Keratinocyte (primary cell): Measurements from ENCODE around the gene MON1A.

Source experiments
- EZH2 ChIP-seq: IDR thresholded peaks from one replicate; pipeline ENCODE4 v1.6.1; 2012; ENCODE audit warnings: inconsistent platforms, mild to moderate bottlenecking, low read length, moderate library complexity
- TF ChIP-seq, protein P1 (sequence below), 3 experiments: IDR thresholded peaks in 1 of 3; conservative IDR thresholded peaks in 1 of 3; optimal IDR thresholded peaks in 1 of 3; 2 replicates in 2 of 3; 3 replicates in 1 of 3; pipeline versions ENCODE3 to v1.5.1; 2011; ENCODE audit warnings: low read length in 3 of 3, mild to moderate bottlenecking in 3 of 3, moderate library complexity in 2 of 3, control low read depth in 1 of 3, inconsistent platforms in 1 of 3; ENCODE audit not compliant: insufficient read depth in 2 of 3; ENCODE audit errors: extremely low read depth in 1 of 3

DNA sequence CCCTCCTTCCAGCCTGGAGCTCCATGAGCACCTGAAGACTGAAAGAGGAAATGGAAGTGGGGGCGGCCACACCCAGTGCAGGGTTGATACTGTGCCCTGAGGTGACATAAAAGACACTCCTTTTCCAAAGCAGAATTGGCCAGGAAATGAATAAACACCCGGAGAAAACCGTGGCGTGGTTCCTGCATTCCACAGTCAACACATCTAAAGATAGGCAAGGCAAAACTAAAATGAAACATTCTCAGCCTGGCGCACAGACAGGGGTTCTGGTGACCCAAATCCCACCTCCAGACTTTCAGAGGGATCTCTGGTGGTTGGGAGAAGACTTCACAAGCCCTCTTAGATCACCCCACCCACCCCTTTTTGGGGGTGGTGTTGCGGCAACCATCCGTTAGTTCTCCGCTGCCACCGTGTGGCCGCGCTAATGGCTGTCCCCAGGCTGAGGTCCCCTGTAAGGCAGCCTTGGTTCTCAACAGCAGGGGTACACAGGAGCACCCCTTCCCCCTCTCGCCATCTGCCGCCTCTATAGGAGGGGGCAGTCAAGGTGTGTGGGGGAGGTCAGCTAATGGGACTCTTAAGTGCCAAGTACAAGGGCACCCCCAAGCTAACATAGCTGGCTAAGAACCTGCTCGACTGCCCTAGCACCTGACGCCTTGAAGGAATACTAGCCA lies 23.4 kb downstream of the MON1A start:
- no peak for TF ChIP-seq EZH2
- TF ChIP-seq, protein P1, sequence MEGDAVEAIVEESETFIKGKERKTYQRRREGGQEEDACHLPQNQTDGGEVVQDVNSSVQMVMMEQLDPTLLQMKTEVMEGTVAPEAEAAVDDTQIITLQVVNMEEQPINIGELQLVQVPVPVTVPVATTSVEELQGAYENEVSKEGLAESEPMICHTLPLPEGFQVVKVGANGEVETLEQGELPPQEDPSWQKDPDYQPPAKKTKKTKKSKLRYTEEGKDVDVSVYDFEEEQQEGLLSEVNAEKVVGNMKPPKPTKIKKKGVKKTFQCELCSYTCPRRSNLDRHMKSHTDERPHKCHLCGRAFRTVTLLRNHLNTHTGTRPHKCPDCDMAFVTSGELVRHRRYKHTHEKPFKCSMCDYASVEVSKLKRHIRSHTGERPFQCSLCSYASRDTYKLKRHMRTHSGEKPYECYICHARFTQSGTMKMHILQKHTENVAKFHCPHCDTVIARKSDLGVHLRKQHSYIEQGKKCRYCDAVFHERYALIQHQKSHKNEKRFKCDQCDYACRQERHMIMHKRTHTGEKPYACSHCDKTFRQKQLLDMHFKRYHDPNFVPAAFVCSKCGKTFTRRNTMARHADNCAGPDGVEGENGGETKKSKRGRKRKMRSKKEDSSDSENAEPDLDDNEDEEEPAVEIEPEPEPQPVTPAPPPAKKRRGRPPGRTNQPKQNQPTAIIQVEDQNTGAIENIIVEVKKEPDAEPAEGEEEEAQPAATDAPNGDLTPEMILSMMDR (optimal IDR thresholded peaks at IDR 0.05 in 1 of 3, IDR thresholded peaks at IDR 0.05 in 1 of 3, conservative IDR thresholded peaks at IDR 0.05 in 1 of 3; ENCODE audit: extremely low read depth in 1 of 3, insufficient read depth in 2 of 3, low read length in 3 of 3), result peak in 2 of 3 experiments; percentile 65 to 73
